H9 (cell line): Measurements from ENCODE around the gene VTN. TPM values are rescaled to one million over a fixed set of nuclear protein-coding genes. Genes with fewer than 3 reads are reported as not detected.

Experiments
- DNase-seq: peaks from one replicate; pipeline ENCODE4 v3.0.0-alpha.2; 2017
- H2AFZ ChIP-seq: one replicate; pipeline ENCODE4 v1.6.1; 2013; ENCODE audit warnings: mild to moderate bottlenecking, low read length, control low read depth, moderate library complexity
- H2AK5ac ChIP-seq: 2 replicates; pipeline ENCODE4 v1.6.1; 2013; ENCODE audit warnings: low read length, control low read depth, mixed read lengths; ENCODE audit not compliant: insufficient read length
- H2BK120ac ChIP-seq: one replicate; pipeline ENCODE4 v1.6.1; 2013; ENCODE audit warnings: low read depth, mild to moderate bottlenecking, low read length, control low read depth, inconsistent platforms; ENCODE audit not compliant: poor library complexity, severe bottlenecking
- H2BK12ac ChIP-seq: 2 replicates; pipeline ENCODE4 v1.6.1; 2013; ENCODE audit warnings: low read length, control low read depth, mixed read lengths, low read depth; ENCODE audit not compliant: insufficient read length
- H2BK15ac ChIP-seq: 2 replicates; pipeline ENCODE4 v1.6.1; 2013; ENCODE audit warnings: low read depth, low read length, control low read depth
- H2BK20ac ChIP-seq: one replicate; pipeline ENCODE4 v1.6.1; 2013; ENCODE audit warnings: low read depth, mild to moderate bottlenecking, low read length, control low read depth, inconsistent platforms; ENCODE audit not compliant: poor library complexity, severe bottlenecking
- H2BK5ac ChIP-seq: 2 replicates; pipeline ENCODE4 v1.6.1; 2013; ENCODE audit warnings: low read length, control low read depth, mixed read lengths; ENCODE audit not compliant: insufficient read length
- H3K14ac ChIP-seq: 2 replicates; pipeline ENCODE4 v1.6.1; 2013; ENCODE audit warnings: low read length, control low read depth; ENCODE audit not compliant: insufficient read depth
- H3K18ac ChIP-seq: 2 replicates; pipeline ENCODE4 v1.6.1; 2013; ENCODE audit warnings: low read depth, mild to moderate bottlenecking, mixed read lengths, low read length, control low read depth; ENCODE audit not compliant: insufficient read length
- H3K23ac ChIP-seq: 2 replicates; pipeline ENCODE4 v1.6.1; 2013; ENCODE audit warnings: low read length, control low read depth, mixed read lengths, low read depth; ENCODE audit not compliant: insufficient read length
- H3K23me2 ChIP-seq: 2 replicates; pipeline ENCODE4 v1.6.1; 2013; ENCODE audit warnings: low read depth, mild to moderate bottlenecking, mixed read lengths, low read length, control low read depth; ENCODE audit not compliant: insufficient read length, poor library complexity, severe bottlenecking
- H3K27ac ChIP-seq: 2 replicates; pipeline ENCODE4 v1.5.1; 2013; ENCODE audit warnings: low read length, control low read depth, mixed read lengths, low read depth; ENCODE audit not compliant: insufficient read length
- H3K27me3 ChIP-seq: 2 replicates; pipeline ENCODE4 v1.6.1; 2013; ENCODE audit warnings: low read length, control low read depth, inconsistent platforms; ENCODE audit not compliant: insufficient read depth
- H3K4ac ChIP-seq: 2 replicates; pipeline ENCODE4 v1.6.1; 2013; ENCODE audit warnings: low read depth, mild to moderate bottlenecking, control low read depth, inconsistent platforms, low read length, moderate library complexity
- H3K4me1 ChIP-seq: 2 replicates; pipeline ENCODE4 v1.6.1; 2013; ENCODE audit warnings: low read length, control low read depth, inconsistent platforms; ENCODE audit not compliant: insufficient read depth
- H3K4me2 ChIP-seq: 2 replicates; pipeline ENCODE4 v1.6.1; 2013; ENCODE audit warnings: low read length, control low read depth, mixed read lengths; ENCODE audit not compliant: insufficient read length, insufficient read depth
- H3K56ac ChIP-seq: 2 replicates; pipeline ENCODE4 v1.6.1; 2013; ENCODE audit warnings: low read depth, mild to moderate bottlenecking, mixed read lengths, low read length, control low read depth; ENCODE audit not compliant: insufficient read length
- H3K79me1 ChIP-seq: 2 replicates; pipeline ENCODE4 v1.6.1; 2013; ENCODE audit warnings: low read depth, mild to moderate bottlenecking, moderate library complexity, low read length, control low read depth, inconsistent platforms; ENCODE audit not compliant: insufficient read depth, poor library complexity, severe bottlenecking
- H3K79me2 ChIP-seq: 2 replicates; pipeline ENCODE4 v1.6.1; 2013; ENCODE audit warnings: low read length, control low read depth, inconsistent platforms; ENCODE audit not compliant: insufficient read depth
- H3K9ac ChIP-seq: 2 replicates; pipeline ENCODE4 v1.6.1; 2013; ENCODE audit warnings: low read length, control low read depth, mixed read lengths; ENCODE audit not compliant: insufficient read length; ENCODE audit errors: extremely low read depth
- H3K9me3 ChIP-seq: one replicate; pipeline ENCODE4 v1.6.1; 2013; ENCODE audit warnings: low read depth, low read length, inconsistent platforms; ENCODE audit not compliant: control insufficient read depth
- H3T11ph ChIP-seq: one replicate; pipeline ENCODE4 v1.6.1; 2013; ENCODE audit warnings: mild to moderate bottlenecking, low read length, control low read depth, inconsistent platforms
- H4K20me1 ChIP-seq: one replicate; pipeline ENCODE4 v1.6.1; 2013; ENCODE audit not compliant: control insufficient read depth, insufficient read length, insufficient read depth
- H4K5ac ChIP-seq: 2 replicates; pipeline ENCODE4 v1.6.1; 2013; ENCODE audit warnings: low read depth, mild to moderate bottlenecking, mixed read lengths, low read length, control low read depth; ENCODE audit not compliant: insufficient read length
- H4K8ac ChIP-seq: replicated peaks from 2 replicates; pipeline ENCODE4 v1.6.1; 2013; ENCODE audit warnings: low read length, control low read depth, mixed read lengths, low read depth; ENCODE audit not compliant: insufficient read length
- H4K91ac ChIP-seq: 2 replicates; pipeline ENCODE4 v1.6.1; 2013; ENCODE audit warnings: low read depth, mild to moderate bottlenecking, moderate library complexity, mixed read lengths, low read length, control low read depth; ENCODE audit not compliant: insufficient read length
- H3K27ac Mint-ChIP-seq, 3 experiments: 2 replicates in 2 of 3; 3 replicates in 1 of 3; pipeline ENCODE4 v1.8.0; 2020 to 2021; ENCODE audit warnings: mixed read lengths in 3 of 3, mild to moderate bottlenecking in 1 of 3, moderate library complexity in 1 of 3
- H3K27me3 Mint-ChIP-seq: 2 replicates; pipeline ENCODE4 v1.8.0; 2021; ENCODE audit warnings: low read depth, mild to moderate bottlenecking, moderate library complexity, mixed read lengths
- H3K36me3 Mint-ChIP-seq, 3 experiments: 2 replicates in 2 of 3; 3 replicates in 1 of 3; pipeline ENCODE4 v1.8.0; 2020 to 2021; ENCODE audit warnings: low read depth in 3 of 3, mixed read lengths in 3 of 3; ENCODE audit not compliant: insufficient read depth in 1 of 3
- H3K4me1 Mint-ChIP-seq, 2 experiments: 2 replicates each; pipeline ENCODE4 v1.8.0; 2020; ENCODE audit warnings: mixed read lengths in 2 of 2
- H3K4me3 Mint-ChIP-seq, 2 experiments: 2 replicates in 1 of 2; 3 replicates in 1 of 2; pipeline ENCODE4 v1.8.0; 2020 to 2021; ENCODE audit warnings: mild to moderate bottlenecking in 2 of 2, mixed read lengths in 2 of 2, moderate library complexity in 1 of 2
- H3K9me3 Mint-ChIP-seq, 2 experiments: 2 replicates in 1 of 2; 3 replicates in 1 of 2; pipeline ENCODE4 v1.8.0; 2020; ENCODE audit warnings: mild to moderate bottlenecking in 2 of 2, mixed read lengths in 2 of 2, moderate library complexity in 1 of 2
- CTCF ChIP-seq: fragments of 200-600 bp; sonication (generic); conservative IDR thresholded peaks from 3 replicates; pipeline ENCODE4 v1.8.0; 2021; ENCODE audit warnings: antibody characterized with exemption, mild to moderate bottlenecking
- WGBS: extraction: QIAGEN DNeasy Blood & Tissue Kit; methylation state at CpG from one replicate; pipeline ENCODE4 v1.1.7; 2013; ENCODE audit warnings: missing lambda C conversion rate, low lambda C conversion rate, mixed read lengths; ENCODE audit not compliant: insufficient read length; ENCODE audit errors: extremely low coverage; 5-methylcytosine and 5-hydroxymethylcytosine counted together
- total RNA-seq: library from RNA; stranded (reverse); gene quantifications from 2 replicates; pipeline ENCODE4 v1.2.1, GENCODE V29; 2021

VTN gene
- total RNA-seq, 1 experiment from 2014 or later, result not detected

GRCh38 chr17:28338056-28338768 is 31.9 kb downstream of the VTN start:
- H3K27ac Mint-ChIP-seq, result peak overlapping the region in 1 of 3 experiments; percentile 87; a peak in 1 of 7 replicates
- Histone ChIP-seq H2BK15ac (no peak overlapping the region), H3K79me2 (no peaks in the 10 kb centered on the region; the same call in 1 of the 2 replicates), H3K23me2 (peaks cover 13% of the 10 kb centered on the region), H3K9me3 (no peaks in the 10 kb centered on the region), H2BK5ac (no peak overlapping the region), H4K5ac (no peak overlapping the region), H2BK120ac (no peak overlapping the region), H3K56ac (no peak overlapping the region), H3K9ac (no peak overlapping the region), H3K14ac (no peak overlapping the region), H3K18ac (no peak overlapping the region), H4K20me1 (no peaks in the 10 kb centered on the region), H3K4me2 (no peak overlapping the region), H3K23ac (no peak overlapping the region), H2BK20ac (no peak overlapping the region), H3K27ac (no peak overlapping the region), H2AK5ac (no peak overlapping the region), H2BK12ac (no peak overlapping the region), H3K27me3 (no peaks in the 10 kb centered on the region), H3K4me1 (peaks cover 9% of the 10 kb centered on the region; the same call in 1 of the 2 replicates), H3K79me1 (no peaks in the 10 kb centered on the region), H4K8ac (no peak overlapping the region), H3T11ph (no peak overlapping the region), H3K4ac (no peak overlapping the region), H2AFZ (no peak overlapping the region), H4K91ac (no peak overlapping the region)
- H3K4me3 Mint-ChIP-seq, result no peak overlapping the region
- H3K27me3 Mint-ChIP-seq, result no peaks in the 10 kb centered on the region
- no peak for TF ChIP-seq CTCF
- no CpG with 5 or more reads among the region's 5 CpGs for WGBS
- DNase-seq, result no peak
- no peaks in the 10 kb centered on the region; a peak in 1 of 5 replicates for H3K9me3 Mint-ChIP-seq
- H3K36me3 Mint-ChIP-seq, result peaks cover 7 to 34% (median 28%) of the 10 kb centered on the region in 3 experiments; a peak in 5 of 7 replicates
- H3K4me1 Mint-ChIP-seq, result peaks cover 19 to 23% of the 10 kb centered on the region in 2 experiments
